ENCODE results near the gene SIVA1.

DNA sequence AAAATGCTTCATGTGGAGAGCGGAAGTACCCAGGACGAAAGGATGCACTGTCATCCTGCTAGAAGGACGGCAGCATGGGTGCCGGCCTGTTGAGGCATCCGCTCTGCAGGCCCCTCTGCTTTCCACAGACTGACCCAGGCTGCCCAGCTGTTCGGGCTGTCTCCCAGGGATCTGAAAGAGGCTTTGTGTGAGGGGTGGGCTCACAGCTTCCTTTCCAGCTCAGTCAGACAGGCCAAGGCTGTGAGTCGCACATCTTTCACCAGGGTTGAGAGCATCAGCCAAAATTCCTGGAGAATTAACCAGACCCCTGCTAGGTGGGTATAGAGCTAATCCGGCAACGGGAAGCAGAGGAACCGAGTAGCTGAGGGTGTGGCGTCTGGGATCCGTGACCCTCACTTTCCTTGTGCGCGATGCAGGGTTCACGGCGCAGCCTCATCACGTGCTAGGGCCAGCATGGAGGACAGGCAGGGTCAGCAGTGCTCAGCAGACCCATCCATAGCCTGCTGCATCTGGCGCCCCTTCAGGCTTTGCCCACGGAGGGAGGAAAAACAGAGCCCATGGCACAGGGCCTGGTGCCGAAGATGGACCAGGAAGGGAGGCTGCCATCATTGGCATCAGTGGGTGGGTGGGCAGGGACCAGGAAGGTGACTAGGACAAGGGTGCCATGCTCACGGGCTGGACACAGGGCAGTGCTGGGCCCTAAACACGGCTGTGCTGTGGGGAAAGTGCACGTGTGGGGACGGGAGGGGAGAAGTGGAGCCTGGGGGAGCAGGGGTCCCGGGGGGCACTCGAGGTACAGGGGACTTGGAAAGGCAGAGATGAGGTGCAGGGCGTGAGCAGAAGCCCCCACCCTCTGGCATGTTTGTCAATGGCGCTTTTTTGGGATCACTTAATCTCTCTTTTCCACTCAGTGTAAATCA, 9.2 kb upstream of the SIVA1 start:
- TF ChIP-seq, protein P1, sequence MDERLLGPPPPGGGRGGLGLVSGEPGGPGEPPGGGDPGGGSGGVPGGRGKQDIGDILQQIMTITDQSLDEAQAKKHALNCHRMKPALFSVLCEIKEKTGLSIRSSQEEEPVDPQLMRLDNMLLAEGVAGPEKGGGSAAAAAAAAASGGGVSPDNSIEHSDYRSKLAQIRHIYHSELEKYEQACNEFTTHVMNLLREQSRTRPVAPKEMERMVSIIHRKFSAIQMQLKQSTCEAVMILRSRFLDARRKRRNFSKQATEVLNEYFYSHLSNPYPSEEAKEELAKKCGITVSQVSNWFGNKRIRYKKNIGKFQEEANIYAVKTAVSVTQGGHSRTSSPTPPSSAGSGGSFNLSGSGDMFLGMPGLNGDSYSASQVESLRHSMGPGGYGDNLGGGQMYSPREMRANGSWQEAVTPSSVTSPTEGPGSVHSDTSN (CRISPR knock-in tag; IDR thresholded peaks at IDR 0.05; ENCODE audit: low read depth): no peak
- TF ChIP-seq, protein P1 (tag; conservative IDR thresholded peaks at IDR 0.05; ENCODE audit: low read depth): no peak
- TF ChIP-seq PCBP1 (IDR thresholded peaks at IDR 0.05; ENCODE audit: low read depth, low read length, poor library complexity, severe bottlenecking): no peak
- no peak for TF ChIP-seq ZNF263 (CRISPR knock-in tag; IDR thresholded peaks at IDR 0.05; ENCODE audit: borderline replicate concordance)
- no peak for TF ChIP-seq MCM5 (IDR thresholded peaks at IDR 0.05; ENCODE audit: low read depth)
- no peak for TF ChIP-seq PHF20 (IDR thresholded peaks at IDR 0.05; ENCODE audit: partially characterized antibody)
- TF ChIP-seq YY1 (IDR thresholded peaks at IDR 0.05; ENCODE audit: borderline replicate concordance in 1 of 3, control insufficient read depth in 1 of 3, extremely low read depth in 1 of 3, insufficient read depth in 3 of 3, insufficient read length in 1 of 3, insufficient replicate concordance in 2 of 3, low read depth in 1 of 3, low read length in 2 of 3): no peak
- no peak for TF ChIP-seq EZH2 (IDR thresholded peaks at IDR 0.05; ENCODE audit: borderline replicate concordance, low read depth, low read length)
- no peak for TF ChIP-seq CTBP1 (IDR thresholded peaks at IDR 0.05; ENCODE audit: borderline replicate concordance)
- TF ChIP-seq, protein P2, sequence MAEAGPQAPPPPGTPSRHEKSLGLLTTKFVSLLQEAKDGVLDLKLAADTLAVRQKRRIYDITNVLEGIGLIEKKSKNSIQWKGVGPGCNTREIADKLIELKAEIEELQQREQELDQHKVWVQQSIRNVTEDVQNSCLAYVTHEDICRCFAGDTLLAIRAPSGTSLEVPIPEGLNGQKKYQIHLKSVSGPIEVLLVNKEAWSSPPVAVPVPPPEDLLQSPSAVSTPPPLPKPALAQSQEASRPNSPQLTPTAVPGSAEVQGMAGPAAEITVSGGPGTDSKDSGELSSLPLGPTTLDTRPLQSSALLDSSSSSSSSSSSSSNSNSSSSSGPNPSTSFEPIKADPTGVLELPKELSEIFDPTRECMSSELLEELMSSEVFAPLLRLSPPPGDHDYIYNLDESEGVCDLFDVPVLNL (CRISPR knock-in tag; IDR thresholded peaks at IDR 0.05; ENCODE audit: low read depth): no peak
- no peak for TF ChIP-seq TAF1 (IDR thresholded peaks at IDR 0.05; ENCODE audit: control insufficient read depth, extremely low read depth, insufficient read depth, low read length, severe bottlenecking)
- TF ChIP-seq STAT5A (IDR thresholded peaks at IDR 0.05; ENCODE audit: borderline replicate concordance, low read length): no peak

Measured in K562 (cell line).